ENCODE measurements around the gene NIPAL3.

The NIPAL3 gene

GRCh38 chr1:24477309-24477708, 61.7 kb downstream of the NIPAL3 start:
- no peaks in the 10 kb centered on the region for H3K79me2 ChIP-seq (ENCODE audit: low read length)
- H3K4me2 ChIP-seq (ENCODE audit: low read depth, low read length) = no peak overlapping the region
- H3K9me2 ChIP-seq (replicated peaks; ENCODE audit: insufficient read depth, low read length) = no peaks in the 10 kb centered on the region
- H3F3A ChIP-seq (ENCODE audit: insufficient read depth, low read length) = no peaks in the 10 kb centered on the region
- H3K36me3 ChIP-seq (replicated peaks; ENCODE audit: insufficient read depth, low read length) = no peaks in the 10 kb centered on the region
- no peak overlapping the region for H3K4me3 ChIP-seq (ENCODE audit: low read length)
- H3K4me1 ChIP-seq (ENCODE audit: low read length) = peaks cover 4% of the 10 kb centered on the region; the same call in 1 of the 2 replicates
- no peaks in the 10 kb centered on the region for H4K20me1 ChIP-seq (ENCODE audit: insufficient read depth, low read length)
- DNase-seq = no peak
- H3K27me3 ChIP-seq (replicated peaks; ENCODE audit: insufficient read depth, low read length) = no peaks in the 10 kb centered on the region
- H3K9ac ChIP-seq (ENCODE audit: low read length) = no peak overlapping the region
- TF ChIP-seq EZH2 (optimal IDR thresholded peaks at IDR 0.05; ENCODE audit: low read depth, low read length) (no peak), CTCF (IDR thresholded peaks at IDR 0.05; ENCODE audit: low read length) (no peak), EZH2phosphoT487 (IDR thresholded peaks at IDR 0.05; ENCODE audit: low read length) (no peak)
- no peak overlapping the region for H3K27ac ChIP-seq (ENCODE audit: low read length)
- no peaks in the 10 kb centered on the region for H3K9me3 ChIP-seq (replicated peaks; ENCODE audit: insufficient read depth, low read length)
- H2AFZ ChIP-seq (ENCODE audit: low read length) = no peak overlapping the region

- peak overlapping the region; percentile 1; the same call in 1 of the 2 replicates for H3K4me2 ChIP-seq (ENCODE audit: low read depth, low read length)
Measured at GRCh38 chr1:24481101-24481500, 65.5 kb downstream of the NIPAL3 start.

GRCh38 chr1:24481843-24482610, 66.4 kb downstream of the NIPAL3 start:
- no peak for TF ChIP-seq EZH2 (optimal IDR thresholded peaks at IDR 0.05; ENCODE audit: low read depth, low read length)
- TF ChIP-seq EZH2phosphoT487 (IDR thresholded peaks at IDR 0.05; ENCODE audit: low read length) = no peak
- no peak for TF ChIP-seq CTCF (IDR thresholded peaks at IDR 0.05; ENCODE audit: low read length)
- Histone ChIP-seq H3K4me3 (ENCODE audit: low read length) (no peak overlapping the region), H3K79me2 (ENCODE audit: low read length) (no peaks in the 10 kb centered on the region), H3K27ac (ENCODE audit: low read length) (no peak overlapping the region), H3K4me2 (ENCODE audit: low read depth, low read length) (peak overlapping the region; percentile 1; the same call in 1 of the 2 replicates), H3K9ac (ENCODE audit: low read length) (no peak overlapping the region), H2AFZ (ENCODE audit: low read length) (peak overlapping the region; percentile 14), H3K9me3 (replicated peaks; ENCODE audit: insufficient read depth, low read length) (no peaks in the 10 kb centered on the region), H4K20me1 (ENCODE audit: insufficient read depth, low read length) (no peaks in the 10 kb centered on the region), H3F3A (ENCODE audit: insufficient read depth, low read length) (no peaks in the 10 kb centered on the region), H3K9me2 (replicated peaks; ENCODE audit: insufficient read depth, low read length) (no peaks in the 10 kb centered on the region), H3K27me3 (replicated peaks; ENCODE audit: insufficient read depth, low read length) (no peaks in the 10 kb centered on the region), H3K4me1 (ENCODE audit: low read length) (peaks cover 4% of the 10 kb centered on the region; the same call in 1 of the 2 replicates), H3K36me3 (replicated peaks; ENCODE audit: insufficient read depth, low read length) (no peaks in the 10 kb centered on the region)
- no peak for DNase-seq

More at GRCh38 chr1:24481101-24481500, 65.5 kb downstream of the NIPAL3 start:
- no peaks in the 10 kb centered on the region for H3K27me3 ChIP-seq (replicated peaks; ENCODE audit: insufficient read depth, low read length)
- peaks cover 4% of the 10 kb centered on the region; the same call in 1 of the 2 replicates for H3K4me1 ChIP-seq (ENCODE audit: low read length)
- H3K27ac ChIP-seq (ENCODE audit: low read length) = peak overlapping the region; percentile 7; the same call in 1 of the 2 replicates
- TF ChIP-seq CTCF (IDR thresholded peaks at IDR 0.05; ENCODE audit: low read length) = no peak
- TF ChIP-seq EZH2phosphoT487 (IDR thresholded peaks at IDR 0.05; ENCODE audit: low read length) = no peak
- TF ChIP-seq EZH2 (optimal IDR thresholded peaks at IDR 0.05; ENCODE audit: low read depth, low read length) = no peak
- H3K79me2 ChIP-seq (ENCODE audit: low read length) = no peaks in the 10 kb centered on the region
- peak; percentile 34 for DNase-seq
- peak overlapping the region; percentile 14; the same call in 1 of the 2 replicates for H2AFZ ChIP-seq (ENCODE audit: low read length)
- H3K9ac ChIP-seq (ENCODE audit: low read length) = no peak overlapping the region
- no peaks in the 10 kb centered on the region for H3K9me3 ChIP-seq (replicated peaks; ENCODE audit: insufficient read depth, low read length)
- H3K9me2 ChIP-seq (replicated peaks; ENCODE audit: insufficient read depth, low read length) = no peaks in the 10 kb centered on the region
- no peaks in the 10 kb centered on the region for H4K20me1 ChIP-seq (ENCODE audit: insufficient read depth, low read length)
- no peaks in the 10 kb centered on the region for H3K36me3 ChIP-seq (replicated peaks; ENCODE audit: insufficient read depth, low read length)
- H3K4me3 ChIP-seq (ENCODE audit: low read length) = no peak overlapping the region
- H3F3A ChIP-seq (ENCODE audit: insufficient read depth, low read length) = no peaks in the 10 kb centered on the region
